H1 (cell line): ENCODE measurements around the gene U2AF1L4. TPM values are rescaled to one million over a fixed set of nuclear protein-coding genes. Genes with fewer than 3 reads are reported as not detected.

Experiments
- CTCF ChIA-PET: fragments of 300-600 bp; sonication (Branson Sonifier 250); formaldehyde crosslinking; loops from one replicate; lab custom pipeline; 2021; ENCODE audit not compliant: partially characterized antibody; lab: Charles Lee
- POLR2A ChIA-PET: fragments of 300-600 bp; sonication (Branson Sonifier 250); formaldehyde crosslinking; loops from one replicate; lab custom pipeline; 2021; ENCODE audit warnings: inconsistent platforms; ENCODE audit not compliant: partially characterized antibody; lab: Charles Lee
- DNase-seq, 2 experiments: peaks; one replicate each; pipeline versions ENCODE4 v3.0.0 to v3.0.0-alpha.2; 2010 to 2022; ENCODE audit warnings: low spot score in 2 of 2, low read depth in 1 of 2, mixed read lengths in 1 of 2
- FAIRE-seq: peaks from 2 replicates; lab custom pipeline; 2011; peaks lifted over from hg19 to GRCh38; lab: Jason Lieb, UNC
- H2AFZ ChIP-seq: 2 replicates; pipeline ENCODE4 v1.8.1; 2012; ENCODE audit warnings: low read length, inconsistent platforms
- H2AK5ac ChIP-seq: 2 replicates; pipeline ENCODE4 v1.6.1; 2013; ENCODE audit warnings: low read depth, low read length
- H2BK120ac ChIP-seq: replicated peaks from 2 replicates; pipeline ENCODE3; 2013; ENCODE audit warnings: low read depth, low read length, inconsistent platforms
- H2BK12ac ChIP-seq: 2 replicates; pipeline ENCODE4 v1.6.1; 2013; ENCODE audit warnings: low read depth, low read length
- H2BK15ac ChIP-seq: 2 replicates; pipeline ENCODE4 v1.6.1; 2013; ENCODE audit warnings: low read length
- H2BK20ac ChIP-seq: 2 replicates; pipeline ENCODE4 v1.6.1; 2013; ENCODE audit warnings: low read length
- H2BK5ac ChIP-seq: 2 replicates; pipeline ENCODE4 v1.6.1; 2013; ENCODE audit warnings: low read depth, low read length
- H3K14ac ChIP-seq: 2 replicates; pipeline ENCODE4 v1.6.1; 2013; ENCODE audit warnings: inconsistent platforms; ENCODE audit not compliant: insufficient read length
- H3K18ac ChIP-seq: 2 replicates; pipeline ENCODE4 v1.6.1; 2013; ENCODE audit warnings: low read length; ENCODE audit errors: extremely low read depth
- H3K23ac ChIP-seq: 2 replicates; pipeline ENCODE4 v1.6.1; 2013; ENCODE audit warnings: inconsistent platforms; ENCODE audit not compliant: insufficient read length
- H3K23me2 ChIP-seq: 2 replicates; pipeline ENCODE4 v1.6.1; 2013; ENCODE audit warnings: low read depth, low read length
- H3K27ac ChIP-seq: 2 replicates; pipeline ENCODE4 v1.6.1; 2011; ENCODE audit warnings: low read depth, low read length, inconsistent platforms
- H3K27me3 ChIP-seq, 4 experiments: replicated peaks in 1 of 4; 1 replicate in 1 of 4; 2 replicates in 3 of 4; pipeline versions ENCODE4 v1.6.1 to v1.8.1; 2011 to 2013; ENCODE audit warnings: low read length in 3 of 4, mild to moderate bottlenecking in 3 of 4, inconsistent platforms in 2 of 4, mixed read lengths in 2 of 4, moderate library complexity in 1 of 4; ENCODE audit not compliant: control insufficient read depth in 3 of 4, insufficient read depth in 3 of 4; ENCODE audit errors: extremely low read depth in 1 of 4
- H3K36me3 ChIP-seq, 4 experiments: 2 replicates each; pipeline versions ENCODE4 v1.6.1 to v1.8.1; 2011 to 2013; ENCODE audit warnings: mild to moderate bottlenecking in 4 of 4, low read length in 3 of 4, moderate library complexity in 2 of 4, control low read depth in 1 of 4, inconsistent platforms in 1 of 4; ENCODE audit not compliant: insufficient read depth in 4 of 4, control insufficient read depth in 2 of 4
- H3K4ac ChIP-seq: replicated peaks from 2 replicates; pipeline ENCODE3; 2013; ENCODE audit warnings: low read length, low read depth, mixed read lengths, inconsistent platforms; ENCODE audit not compliant: insufficient read length
- H3K4me1 ChIP-seq, 4 experiments: replicated peaks in 1 of 4; 1 replicate in 1 of 4; 2 replicates in 3 of 4; pipeline versions ENCODE4 v1.6.1 to v1.8.1; 2011 to 2013; ENCODE audit warnings: low read length in 3 of 4, inconsistent platforms in 2 of 4, mixed read lengths in 1 of 4; ENCODE audit not compliant: insufficient read depth in 4 of 4, control insufficient read depth in 3 of 4
- H3K4me2 ChIP-seq, 2 experiments: 2 replicates each; pipeline versions ENCODE4 v1.6.1 to v1.8.1; 2011 to 2013; ENCODE audit warnings: low read depth in 2 of 2, low read length in 2 of 2, control low read depth in 1 of 2, inconsistent platforms in 1 of 2, mild to moderate bottlenecking in 1 of 2; ENCODE audit not compliant: insufficient read depth in 1 of 2
- H3K4me3 ChIP-seq, 4 experiments: fragments of 200-600, 300-600 bp in 1 of 4; sonication (generic), shearing (Covaris generic), sonication (Bioruptor Twin) in 1 of 4; 2 replicates each; pipeline versions ENCODE4 v1.5.1 to v1.8.1; 2011 to 2016; ENCODE audit warnings: low read length in 4 of 4, low read depth in 3 of 4, control low read depth in 2 of 4, inconsistent platforms in 2 of 4, mild to moderate bottlenecking in 2 of 4, mixed read lengths in 1 of 4, moderate library complexity in 1 of 4; ENCODE audit not compliant: insufficient read depth in 2 of 4; ENCODE audit errors: extremely low read depth in 1 of 4
- H3K56ac ChIP-seq: replicated peaks from 2 replicates; pipeline ENCODE3; 2013; ENCODE audit warnings: low read depth, mild to moderate bottlenecking, mixed read lengths, low read length, inconsistent platforms; ENCODE audit not compliant: insufficient read length
- H3K79me1 ChIP-seq: 2 replicates; pipeline ENCODE4 v1.6.1; 2013; ENCODE audit warnings: low read depth, low read length, control low read depth
- H3K79me2 ChIP-seq, 2 experiments: 2 replicates each; pipeline versions ENCODE4 v1.6.1 to v1.8.1; 2012 to 2013; ENCODE audit warnings: low read length in 2 of 2, mild to moderate bottlenecking in 2 of 2, inconsistent platforms in 1 of 2; ENCODE audit not compliant: insufficient read depth in 2 of 2, control insufficient read depth in 1 of 2
- H3K9ac ChIP-seq, 4 experiments: replicated peaks in 1 of 4; 1 replicate in 1 of 4; 2 replicates in 3 of 4; pipeline versions ENCODE4 v1.6.1 to v1.8.1; 2011 to 2013; ENCODE audit warnings: low read depth in 3 of 4, low read length in 3 of 4, control low read depth in 2 of 4, mild to moderate bottlenecking in 2 of 4, moderate library complexity in 2 of 4, inconsistent platforms in 1 of 4; ENCODE audit errors: extremely low read depth in 1 of 4
- H3K9me3 ChIP-seq, 2 experiments: 2 replicates each; pipeline versions ENCODE4 v1.6.1 to v1.8.1; 2012 to 2013; ENCODE audit warnings: mild to moderate bottlenecking in 2 of 2, moderate library complexity in 2 of 2, control low read depth in 1 of 2, inconsistent platforms in 1 of 2, low read depth in 1 of 2, low read length in 1 of 2, mixed read lengths in 1 of 2; ENCODE audit not compliant: insufficient read depth in 2 of 2
- H4K20me1 ChIP-seq, 2 experiments: replicated peaks in 1 of 2; 2 replicates each; pipeline versions ENCODE3 to v1.8.1; 2011 to 2013; ENCODE audit warnings: inconsistent platforms in 2 of 2, low read length in 2 of 2, mild to moderate bottlenecking in 1 of 2; ENCODE audit not compliant: insufficient read depth in 2 of 2, control insufficient read depth in 1 of 2
- H4K5ac ChIP-seq: 2 replicates; pipeline ENCODE4 v1.6.1; 2013; ENCODE audit warnings: low read length, low read depth, mixed read lengths, inconsistent platforms; ENCODE audit not compliant: insufficient read length
- H4K8ac ChIP-seq: 2 replicates; pipeline ENCODE4 v1.8.0; 2013; ENCODE audit warnings: mild to moderate bottlenecking, moderate library complexity, low read length, inconsistent platforms; ENCODE audit not compliant: insufficient read depth; ENCODE audit errors: extremely low read depth
- H4K91ac ChIP-seq: replicated peaks from 2 replicates; pipeline ENCODE3; 2013; ENCODE audit warnings: low read length, mixed read lengths, inconsistent platforms; ENCODE audit not compliant: insufficient read length
- BRCA1 ChIP-seq: IDR thresholded peaks from 2 replicates; pipeline ENCODE4 v1.6.1; 2012; ENCODE audit warnings: low read depth, low read length, improper control_type of control experiment
- CHD2 ChIP-seq: IDR thresholded peaks from 2 replicates; pipeline ENCODE4 v1.6.1; 2012; ENCODE audit warnings: low read length, improper control_type of control experiment
- CTBP2 ChIP-seq: IDR thresholded peaks from 2 replicates; pipeline ENCODE4 v1.7.0; 2011; ENCODE audit warnings: borderline replicate concordance, mild to moderate bottlenecking, moderate library complexity, mixed read lengths, low read length; ENCODE audit not compliant: insufficient read depth, insufficient read length
- JUN ChIP-seq: IDR thresholded peaks from 2 replicates; pipeline ENCODE4 v1.6.1; 2011; ENCODE audit warnings: low read depth, mild to moderate bottlenecking, improper control_type of control experiment, low read length
- NRF1 ChIP-seq: IDR thresholded peaks from 2 replicates; pipeline ENCODE4 v1.6.1; 2011; ENCODE audit warnings: mild to moderate bottlenecking, low read depth, low read length, improper control_type of control experiment
- SAP30 ChIP-seq: fragments of 300-600 bp; sonication (generic); IDR thresholded peaks from 2 replicates; pipeline ENCODE4 v1.7.1; 2012; ENCODE audit warnings: low read length, moderate library complexity, mild to moderate bottlenecking, inconsistent platforms; ENCODE audit not compliant: insufficient read depth, insufficient replicate concordance
- SIX5 ChIP-seq: IDR thresholded peaks from 2 replicates; pipeline ENCODE4 v1.6.1; 2011; ENCODE audit warnings: mild to moderate bottlenecking, low read depth, low read length
- TAF7 ChIP-seq: optimal IDR thresholded peaks from 2 replicates; pipeline ENCODE3; 2011; ENCODE audit warnings: low read depth, mild to moderate bottlenecking, inconsistent platforms, low read length, moderate library complexity, borderline replicate concordance
- TBP ChIP-seq: IDR thresholded peaks from 2 replicates; pipeline ENCODE4 v1.6.1; 2011; ENCODE audit warnings: low read depth, low read length, improper control_type of control experiment
- WGBS, 2 experiments: shearing (Covaris generic) in 1 of 2; methylation state at CpG; one replicate each; pipeline versions ENCODE4 v1.1.6 to v1.1.7; 2013 to 2015; ENCODE audit warnings: low lambda C conversion rate in 2 of 2, mixed read lengths in 2 of 2, inconsistent platforms in 1 of 2, low coverage in 1 of 2, missing lambda C conversion rate in 1 of 2; ENCODE audit not compliant: insufficient replicate concordance in 2 of 2, insufficient coverage in 1 of 2, insufficient read length in 1 of 2; ENCODE audit errors: extremely low coverage in 1 of 2, missing lambda C conversion rate in 1 of 2; 5-methylcytosine and 5-hydroxymethylcytosine counted together
- polyA plus RNA-seq, 7 experiments: library from polyadenylated mRNA; depleted of rRNA in 3 of 7; stranded (reverse) in 5 of 7; unstranded in 2 of 7; fragments of >200 nt in 5 of 7; fragments of 200-250 nt in 2 of 7; gene quantifications; 1 replicate in 5 of 7; 2 replicates in 1 of 7; 4 replicates in 1 of 7; pipeline versions ENCODE4 v1.2.1 to v1.2.3, GENCODE V29; 2011 to 2013; ENCODE audit warnings: missing spikeins in 2 of 7, mixed read lengths in 2 of 7
- total RNA-seq: library from RNA; stranded (reverse); fragmentation: NEBNext Ultra II Directional; extraction: Animal tissue kit (Norgen Biotek cat#: 25700); gene quantifications from 2 replicates; pipeline ENCODE4 v1.2.1, GENCODE V29; 2021
- TF ChIP-seq, protein P1 (sequence below): IDR thresholded peaks from 2 replicates; pipeline ENCODE4 v1.6.1; 2011; ENCODE audit warnings: low read length, improper control_type of control experiment

Gene U2AF1L4
- total and polyA plus RNA-seq, 2 of the 8 experiments (the other 6 are each of a cell fraction or from before 2014, with no cell fraction given) = 15.1 to 32.7 TPM

- Histone ChIP-seq H4K8ac (no peak overlapping the region), H3K27ac (no peak overlapping the region), H2BK5ac (peak overlapping the region; percentile 44; the same call in 1 of the 2 replicates), H2BK12ac (0 out of 2 replicates have a peak overlapping the region, but pooled peaks have one; percentile 39), H3K79me1 (peaks cover 8% of the 10 kb centered on the region; the same call in 1 of the 2 replicates), H3K4me2 (peak overlapping the region; percentile 84 to 92), H3K9me3 (no peaks in the 10 kb centered on the region), H3K23me2 (peaks cover 13% of the 10 kb centered on the region), H2BK20ac (no peak overlapping the region), H2AK5ac (peak overlapping the region; percentile 31; the same call in 1 of the 2 replicates), H3K9ac (no peak overlapping the region), H2AFZ (no peak overlapping the region), H3K56ac (no peak overlapping the region), H3K4ac (peak overlapping the region; percentile 71), H3K4me1 (peaks cover 0 to 33% (median 17%) of the 10 kb centered on the region in 4 experiments; a peak in 6 of 7 replicates), H2BK15ac (peak overlapping the region; percentile 61; the same call in 1 of the 2 replicates), H3K27me3 (no peaks in the 10 kb centered on the region), H3K4me3 (0 out of 8 replicates have a peak overlapping the region, but pooled peaks of 1 of the 4 experiments have one; percentile 79), H4K91ac (no peak overlapping the region), H4K20me1 (peaks cover 10 to 12% of the 10 kb centered on the region in 2 experiments), H3K79me2 (peaks cover 0 to 15% of the 10 kb centered on the region in 2 experiments; a peak in 3 of 4 replicates), H3K18ac (peak overlapping the region; percentile 99; the same call in 1 of the 2 replicates), H3K14ac (no peak overlapping the region), H3K36me3 (peaks cover 0 to under 1% (median 0%) of the 10 kb centered on the region in 4 experiments; a peak in 2 of 8 replicates), H4K5ac (no peak overlapping the region), H3K23ac (no peak overlapping the region), H2BK120ac (no peak overlapping the region)
- ChIA-PET POLR2A (interaction anchor here (0.9 to 4.9 kb wide), 10 partner anchors 9 to 71 kb away, joined by 3 to 28 read pairs (median 4); partner anchors contain the start of genes HSPB6 and ZBTB32), CTCF (interaction anchor here (0.6 to 6.6 kb wide), 15 partner anchors 11 to 254 kb away, joined by 3 to 105 read pairs (median 3); partner anchors contain the start of gene ZBTB32)
- DNase-seq = no peak
- FAIRE-seq = no peak
- 60% methylated on average over 14 of the region's 14 CpGs; no CpG with 5 or more reads in 1 of the 2 experiments for WGBS, 2 experiments
- TF ChIP-seq CTBP2 (no peak), SAP30 (no peak), SIX5 (no peak), BRCA1 (no peak), JUN (no peak), TAF7 (no peak), NRF1 (no peak), TBP (no peak), CHD2 (no peak)
- TF ChIP-seq, protein P1, sequence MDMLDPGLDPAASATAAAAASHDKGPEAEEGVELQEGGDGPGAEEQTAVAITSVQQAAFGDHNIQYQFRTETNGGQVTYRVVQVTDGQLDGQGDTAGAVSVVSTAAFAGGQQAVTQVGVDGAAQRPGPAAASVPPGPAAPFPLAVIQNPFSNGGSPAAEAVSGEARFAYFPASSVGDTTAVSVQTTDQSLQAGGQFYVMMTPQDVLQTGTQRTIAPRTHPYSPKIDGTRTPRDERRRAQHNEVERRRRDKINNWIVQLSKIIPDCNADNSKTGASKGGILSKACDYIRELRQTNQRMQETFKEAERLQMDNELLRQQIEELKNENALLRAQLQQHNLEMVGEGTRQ = no peak
Measured at GRCh38 chr19:35714601-35715354, 30.4 kb downstream of the U2AF1L4 start.
